HFF-Myc (cell line): ENCODE results near the gene IFIH1.

ENCODE experiments used
- DNase-seq: peaks from one replicate; pipeline ENCODE4 v3.0.0-alpha.2; 2011; ENCODE audit warnings: low read depth; ENCODE audit errors: extremely low read depth
- H3K4me3 ChIP-seq: replicated peaks from 2 replicates; pipeline ENCODE4 v1.5.1; 2011; ENCODE audit warnings: low read depth, mild to moderate bottlenecking, control low read depth, low read length
- CTCF ChIP-seq: IDR thresholded peaks from 2 replicates; pipeline ENCODE4 v1.5.1; 2012; ENCODE audit warnings: mild to moderate bottlenecking, low read depth, low read length, control low read depth; ENCODE audit errors: missing control alignments

Gene IFIH1

DNA sequence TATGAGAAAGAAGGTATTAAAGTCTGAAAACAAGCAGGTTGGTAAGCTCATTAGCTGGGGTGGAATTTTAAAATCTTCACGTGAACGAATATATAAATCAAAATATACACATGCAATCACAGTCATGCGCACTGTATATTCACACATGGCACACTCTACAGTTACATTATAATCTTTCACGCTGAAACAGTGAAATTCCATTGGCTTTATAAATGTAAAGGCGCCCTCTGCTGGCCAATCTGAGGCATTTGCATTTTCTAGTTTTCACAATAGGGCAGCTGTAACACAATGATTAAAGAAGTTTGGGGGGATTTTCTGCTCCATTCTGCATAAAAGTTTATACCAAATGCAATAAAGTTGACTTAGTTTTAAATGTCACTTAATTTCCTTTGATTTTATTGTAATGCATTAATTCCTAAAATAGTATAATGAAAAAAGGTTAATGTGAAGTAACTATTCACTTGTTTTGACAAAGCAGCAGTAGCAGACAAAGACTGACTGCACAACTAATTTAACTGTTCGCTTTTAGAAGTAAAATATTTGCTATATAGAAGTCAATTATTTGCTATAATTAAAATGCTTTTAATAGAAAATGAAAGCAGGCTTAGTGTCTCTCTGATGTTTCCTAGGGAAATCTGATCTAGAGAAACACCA, 17.2 kb downstream of the IFIH1 start:
- H3K4me3 ChIP-seq, result no peak overlapping the region
- DNase-seq, result peak; percentile 44
- peak; percentile 66 for TF ChIP-seq CTCF

- no peak for DNase-seq
- no peak overlapping the region for H3K4me3 ChIP-seq
- no peak for TF ChIP-seq CTCF
These were observed 18.2 kb downstream of the IFIH1 start for GRCh38 chr2:162300266-162300665.

- DNase-seq, result no peak
- H3K4me3 ChIP-seq, result no peak overlapping the region
- no peak for TF ChIP-seq CTCF
These were observed 19.7 kb downstream of the IFIH1 start for GRCh38 chr2:162298669-162299335.

- peak; percentile 53 for DNase-seq
- TF ChIP-seq CTCF, result peak; percentile 65
- H3K4me3 ChIP-seq, result no peak overlapping the region
These were observed 20.4 kb downstream of the IFIH1 start for GRCh38 chr2:162297925-162298552.

DNA sequence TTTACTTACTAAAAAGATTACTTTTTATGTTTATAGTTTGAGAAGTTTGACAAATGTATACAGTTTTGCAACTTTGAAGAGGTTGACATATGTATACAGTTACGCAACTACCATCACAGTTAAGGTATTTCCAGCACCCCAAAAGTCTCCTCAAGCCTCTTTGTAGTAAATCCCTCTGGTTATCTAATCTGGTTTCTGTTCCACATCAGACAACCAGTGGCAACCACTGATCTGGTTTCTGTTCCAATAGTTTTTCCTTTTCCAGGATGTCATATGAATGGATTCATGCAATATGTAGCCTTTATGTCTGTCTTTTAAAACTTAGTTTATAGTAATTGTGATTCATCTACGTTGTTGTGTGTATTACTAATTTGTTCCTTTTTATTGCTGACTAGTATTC, 23.5 kb downstream of the IFIH1 start:
- no peak for TF ChIP-seq CTCF

DNA sequence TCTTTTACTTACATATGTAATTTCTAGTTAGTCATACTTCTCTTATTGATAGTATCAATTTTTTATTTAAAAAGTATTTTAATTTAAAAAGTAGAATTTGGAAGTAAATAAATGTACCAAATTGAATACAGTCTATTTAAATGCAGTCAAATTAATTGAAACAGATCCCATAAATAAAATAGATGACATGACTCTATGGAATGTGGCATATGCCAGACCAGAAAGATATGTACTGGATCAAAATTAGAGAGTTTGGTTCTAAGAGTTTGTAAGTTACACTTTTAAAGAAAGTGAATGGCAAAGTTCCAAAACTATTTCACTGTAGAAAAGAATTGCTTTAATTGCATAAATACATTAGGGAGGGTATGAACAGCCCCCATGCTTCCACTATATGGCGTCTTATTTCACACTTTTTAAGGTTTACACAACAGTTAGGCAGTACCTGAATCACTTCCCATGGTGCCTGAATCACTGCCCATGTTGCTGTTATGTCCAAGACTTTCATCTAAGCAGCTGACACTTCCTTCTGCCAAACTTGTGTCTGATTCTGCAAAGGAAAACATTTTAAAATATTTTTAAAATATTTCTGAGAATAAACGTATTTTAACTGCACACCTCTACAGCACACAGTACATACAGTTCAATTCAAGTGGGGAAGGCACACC, 25.2 kb downstream of the IFIH1 start:
- TF ChIP-seq CTCF, result no peak
- DNase-seq, result no peak
- H3K4me3 ChIP-seq, result no peak overlapping the region

More for the DNA sequence above, 23.5 kb downstream of the IFIH1 start:
- H3K4me3 ChIP-seq, result no peak overlapping the region
- no peak for DNase-seq
